ENCODE measurements around the gene DLL4.
A peak's percentile ranks its signal among the peaks of the same experiment; 100 is the strongest.

The DLL4 gene

DNA sequence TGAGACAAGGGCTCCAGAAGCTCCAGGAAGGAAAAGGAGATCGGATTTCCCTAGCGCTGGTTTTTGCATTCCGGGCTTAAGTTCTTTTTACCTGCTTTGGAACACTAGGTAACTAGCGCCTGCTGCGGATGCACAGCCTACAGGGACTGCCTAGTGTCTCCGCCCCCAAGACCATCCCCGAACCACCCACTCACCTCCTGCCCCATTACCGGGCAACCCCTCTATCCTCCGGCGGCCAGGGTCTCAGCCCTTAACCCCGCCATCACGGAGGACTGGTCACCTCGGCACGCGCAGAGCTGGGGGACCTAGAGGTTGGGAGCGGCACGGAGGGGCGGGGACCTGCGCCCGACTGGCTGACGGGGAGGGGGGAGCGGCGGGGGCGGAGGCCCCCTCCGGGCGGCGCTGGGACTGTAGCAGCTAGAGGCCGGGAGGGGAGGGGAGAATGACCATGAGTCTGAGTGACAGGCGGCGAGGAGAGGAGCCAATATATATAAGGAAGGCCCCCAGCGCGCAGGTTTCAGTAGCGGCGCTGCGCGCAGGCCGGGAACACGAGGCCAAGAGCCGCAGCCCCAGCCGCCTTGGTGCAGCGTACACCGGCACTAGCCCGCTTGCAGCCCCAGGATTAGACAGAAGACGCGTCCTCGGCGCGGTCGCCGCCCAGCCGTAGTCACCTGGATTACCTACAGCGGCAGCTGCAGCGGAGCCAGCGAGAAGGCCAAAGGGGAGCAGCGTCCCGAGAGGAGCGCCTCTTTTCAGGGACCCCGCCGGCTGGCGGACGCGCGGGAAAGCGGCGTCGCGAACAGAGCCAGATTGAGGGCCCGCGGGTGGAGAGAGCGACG, at the start of gene DLL4:
Gene DLL4 (plus strand): TSS at position 520 of the 839 bp plus-strand sequence. CDS start 329 bp downstream, outside the sequence.
- no peak for DNase-seq (ENCODE audit: low read depth in 3 of 3)

GRCh38 chr15:40879609-40880008, 49.5 kb upstream of the DLL4 start:
- no peak for DNase-seq (ENCODE audit: low read depth in 3 of 3)

DNA sequence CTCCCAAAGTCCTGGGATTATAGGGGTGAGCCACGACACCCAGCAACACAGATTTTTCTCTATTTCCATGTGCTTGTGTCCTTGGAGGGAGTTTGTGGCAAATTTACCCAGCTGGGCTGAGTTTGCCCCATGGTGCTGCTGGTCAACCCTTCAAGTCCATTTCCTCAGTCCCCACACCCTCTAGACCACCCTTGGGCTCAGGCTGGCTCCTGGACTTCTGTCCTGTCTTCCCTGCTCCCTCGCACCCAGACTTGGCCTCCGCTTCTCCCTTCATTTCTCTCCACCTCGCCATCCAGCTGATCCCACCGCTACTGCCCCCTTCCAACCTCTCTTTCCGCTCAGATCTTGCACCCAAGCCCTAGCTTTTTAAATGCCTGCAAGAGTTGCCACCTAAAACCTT, 47.8 kb upstream of the DLL4 start:
- DNase-seq (ENCODE audit: low read depth in 3 of 3), result no peak

- DNase-seq (ENCODE audit: low read depth in 3 of 3), result no peak
Measured at GRCh38 chr15:40886586-40886985, 42.6 kb upstream of the DLL4 start.

GRCh38 chr15:40889112-40889511, 40.0 kb upstream of the DLL4 start:
- DNase-seq (ENCODE audit: low read depth in 3 of 3), result no peak

DNA sequence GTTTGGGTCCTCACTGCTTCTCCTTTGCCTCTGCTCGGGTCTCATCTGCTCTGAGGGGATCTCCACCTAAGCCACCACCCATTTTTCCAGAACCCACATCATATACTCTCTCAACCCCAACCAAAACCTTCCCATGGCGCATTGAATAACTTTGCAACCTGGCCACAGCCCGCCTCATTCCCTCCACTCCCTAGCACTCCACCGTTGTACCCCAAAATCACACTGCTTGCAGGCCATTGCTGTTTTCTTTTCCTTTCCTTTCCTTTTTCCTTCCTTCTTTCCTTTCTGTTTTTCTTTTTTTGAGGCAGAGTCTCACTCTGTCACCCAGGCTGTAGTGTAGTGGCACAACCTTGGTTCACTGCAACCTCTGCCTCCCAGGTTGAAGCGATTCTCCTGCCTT, 38.0 kb upstream of the DLL4 start:
- DNase-seq (ENCODE audit: low read depth in 3 of 3), result no peak

- no peak for DNase-seq (ENCODE audit: low read depth in 3 of 3)
Measured at GRCh38 chr15:40891810-40892446, 37.2 kb upstream of the DLL4 start.

DNA sequence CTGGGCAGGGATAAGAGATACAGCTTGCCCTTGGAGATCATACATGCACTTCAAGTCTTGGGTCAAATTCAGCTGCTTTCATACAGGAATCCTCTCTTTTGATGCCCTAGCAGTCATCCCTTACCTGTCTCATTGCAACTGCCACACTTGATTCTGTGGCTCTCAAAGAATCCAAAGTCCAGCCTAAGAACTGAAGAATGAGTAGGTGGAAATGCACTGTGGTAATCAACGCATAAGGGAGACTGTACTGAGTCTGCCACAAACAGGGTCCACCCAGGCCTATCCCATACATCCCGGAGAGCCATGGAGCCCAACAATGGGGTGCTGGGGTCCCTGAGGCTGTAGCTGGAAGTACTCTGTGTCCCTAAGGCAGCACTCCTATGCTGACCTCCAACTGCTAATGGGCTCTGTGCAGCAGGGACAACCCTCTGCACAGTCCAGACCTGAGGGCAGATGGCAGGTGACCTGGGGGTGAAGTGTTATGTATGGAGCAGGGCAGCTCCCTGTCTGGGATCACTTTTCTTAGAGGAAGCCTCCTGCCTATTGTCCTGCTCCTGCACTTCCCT, 36.6 kb upstream of the DLL4 start:
- DNase-seq (ENCODE audit: low read depth in 3 of 3), result no peak

DNA sequence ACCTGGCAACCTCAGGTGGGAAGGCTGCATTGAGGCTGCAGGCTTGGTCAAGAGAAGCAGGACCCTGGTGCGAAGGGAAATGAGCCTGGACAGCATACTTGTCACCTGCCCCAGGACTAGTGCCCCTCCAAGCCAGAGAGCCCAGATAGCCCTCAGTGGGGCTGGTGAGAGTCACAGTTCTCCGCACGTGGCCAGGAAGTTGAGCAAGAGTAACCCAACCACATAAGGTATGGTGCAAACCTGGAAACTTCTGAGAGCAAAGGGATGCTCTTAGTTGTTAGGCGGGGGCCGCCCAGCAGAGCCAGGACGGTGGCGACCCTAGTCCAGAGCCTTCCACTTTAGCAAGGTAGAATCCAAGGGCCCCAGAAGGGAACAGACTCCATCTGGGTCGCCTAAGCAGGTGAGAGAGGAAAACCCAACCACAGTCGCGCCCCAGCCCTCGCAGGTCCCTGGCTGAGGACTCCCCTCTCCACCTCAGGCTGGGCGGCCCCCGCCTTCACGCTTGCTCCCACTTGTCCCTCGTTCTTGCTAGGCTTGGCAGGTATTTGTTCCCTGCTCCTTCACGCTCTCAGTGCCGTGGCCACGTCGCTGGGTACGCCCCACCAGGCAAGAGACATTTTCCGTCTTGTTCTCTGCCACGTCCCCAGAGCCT, 36.0 kb upstream of the DLL4 start:
- no peak for DNase-seq (ENCODE audit: low read depth in 3 of 3)

DNA sequence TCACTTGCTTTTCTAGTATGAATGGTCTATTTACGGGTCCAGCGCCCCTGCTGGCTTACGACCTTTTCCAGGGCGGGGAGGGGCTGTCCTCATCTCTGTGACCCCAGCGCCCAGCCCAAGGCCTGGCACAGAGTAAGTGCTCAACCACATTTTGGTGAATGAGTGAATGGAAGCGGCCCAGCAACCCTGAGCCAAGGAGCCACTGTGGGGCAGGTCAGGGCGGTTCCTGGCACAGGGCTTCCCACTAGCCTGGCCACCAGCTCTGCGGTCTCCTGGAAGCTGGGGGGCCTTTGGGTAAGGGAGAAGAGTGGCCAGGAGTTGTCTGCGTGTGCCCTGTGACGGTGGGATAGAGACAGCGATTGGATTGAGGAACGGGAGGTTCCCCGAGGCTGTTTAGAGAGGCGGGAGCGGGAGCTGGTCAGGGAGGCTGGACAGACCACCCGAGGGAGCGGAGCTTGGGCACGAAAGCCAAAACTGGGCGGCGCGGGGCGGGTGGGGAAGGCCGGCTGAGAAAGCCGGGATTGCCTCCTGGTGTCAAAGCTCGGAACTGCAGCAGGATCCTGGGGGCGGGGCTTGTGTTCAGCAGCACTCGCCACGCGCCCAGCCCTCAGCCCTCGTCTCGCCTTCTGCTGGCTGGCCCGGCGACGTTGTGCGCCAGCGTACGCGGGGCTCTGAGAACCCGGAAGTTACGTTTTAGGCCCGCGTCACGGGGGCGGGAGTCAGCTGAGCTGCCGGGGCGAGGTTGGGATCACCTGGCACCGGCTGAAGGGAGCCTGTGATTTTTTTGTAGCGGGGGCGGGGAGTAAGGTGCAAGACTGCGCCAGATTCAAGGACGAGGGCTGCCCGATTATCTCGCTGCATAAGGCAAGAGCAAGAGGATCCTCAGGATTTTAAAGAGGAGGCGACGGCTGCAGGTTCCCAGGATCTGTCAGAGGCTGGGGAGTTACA, 35.1 kb upstream of the DLL4 start, which contains the start of gene VPS18:
Gene VPS18 (plus strand): TSS at position 718 of the 948 bp plus-strand sequence. CDS start 319 bp downstream, outside the sequence.
- peak; percentile 96 to 100 (median 97) for DNase-seq (ENCODE audit: low read depth in 3 of 3)

GRCh38 chr15:40894681-40895448, 34.3 kb upstream of the DLL4 start:
- DNase-seq (ENCODE audit: low read depth in 3 of 3), result peak in 1 of 3 donors; percentile 48

DNA sequence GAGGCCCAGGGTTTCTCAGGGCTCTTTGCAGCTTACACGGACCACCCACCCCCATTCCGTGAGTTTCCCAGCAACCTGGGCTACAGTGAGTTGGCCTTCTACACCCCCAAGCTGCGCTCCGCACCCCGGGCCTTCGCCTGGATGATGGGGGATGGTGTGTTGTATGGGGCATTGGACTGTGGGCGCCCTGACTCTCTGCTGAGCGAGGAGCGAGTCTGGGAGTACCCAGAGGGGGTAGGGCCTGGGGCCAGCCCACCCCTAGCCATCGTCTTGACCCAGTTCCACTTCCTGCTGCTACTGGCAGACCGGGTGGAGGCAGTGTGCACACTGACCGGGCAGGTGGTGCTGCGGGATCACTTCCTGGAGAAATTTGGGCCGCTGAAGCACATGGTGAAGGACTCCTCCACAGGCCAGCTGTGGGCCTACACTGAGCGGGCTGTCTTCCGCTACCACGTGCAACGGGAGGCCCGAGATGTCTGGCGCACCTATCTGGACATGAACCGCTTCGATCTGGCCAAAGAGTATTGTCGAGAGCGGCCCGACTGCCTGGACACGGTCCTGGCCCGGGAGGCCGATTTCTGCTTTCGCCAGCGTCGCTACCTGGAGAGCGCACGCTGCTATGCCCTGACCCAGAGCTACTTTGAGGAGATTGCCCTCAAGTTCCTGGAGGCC, 29.5 kb upstream of the DLL4 start:
- no peak for DNase-seq (ENCODE audit: low read depth in 3 of 3)

- DNase-seq (ENCODE audit: low read depth in 3 of 3), result no peak
Measured at GRCh38 chr15:40900256-40901052, 28.7 kb upstream of the DLL4 start.

DNA sequence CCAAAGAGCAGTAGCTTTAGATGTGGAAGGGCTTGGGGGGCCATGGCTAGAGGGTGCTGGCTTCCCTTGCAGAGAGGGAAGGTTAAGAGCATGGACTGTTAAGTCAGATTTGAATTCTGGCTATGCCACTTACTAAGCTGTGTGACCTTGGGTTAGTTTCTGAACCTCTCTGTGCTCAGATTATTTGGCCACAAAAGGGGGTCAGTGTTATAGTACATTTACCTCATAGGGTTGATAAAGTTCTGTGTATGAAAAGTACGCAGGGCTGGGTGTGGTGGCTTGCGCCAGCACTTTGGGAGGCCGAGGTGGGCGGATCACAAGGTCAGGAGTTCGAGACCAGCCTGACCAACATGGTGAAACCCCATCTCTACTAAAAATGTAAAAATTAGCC, 28.1 kb upstream of the DLL4 start:
- no peak for DNase-seq (ENCODE audit: low read depth in 3 of 3)

DNA sequence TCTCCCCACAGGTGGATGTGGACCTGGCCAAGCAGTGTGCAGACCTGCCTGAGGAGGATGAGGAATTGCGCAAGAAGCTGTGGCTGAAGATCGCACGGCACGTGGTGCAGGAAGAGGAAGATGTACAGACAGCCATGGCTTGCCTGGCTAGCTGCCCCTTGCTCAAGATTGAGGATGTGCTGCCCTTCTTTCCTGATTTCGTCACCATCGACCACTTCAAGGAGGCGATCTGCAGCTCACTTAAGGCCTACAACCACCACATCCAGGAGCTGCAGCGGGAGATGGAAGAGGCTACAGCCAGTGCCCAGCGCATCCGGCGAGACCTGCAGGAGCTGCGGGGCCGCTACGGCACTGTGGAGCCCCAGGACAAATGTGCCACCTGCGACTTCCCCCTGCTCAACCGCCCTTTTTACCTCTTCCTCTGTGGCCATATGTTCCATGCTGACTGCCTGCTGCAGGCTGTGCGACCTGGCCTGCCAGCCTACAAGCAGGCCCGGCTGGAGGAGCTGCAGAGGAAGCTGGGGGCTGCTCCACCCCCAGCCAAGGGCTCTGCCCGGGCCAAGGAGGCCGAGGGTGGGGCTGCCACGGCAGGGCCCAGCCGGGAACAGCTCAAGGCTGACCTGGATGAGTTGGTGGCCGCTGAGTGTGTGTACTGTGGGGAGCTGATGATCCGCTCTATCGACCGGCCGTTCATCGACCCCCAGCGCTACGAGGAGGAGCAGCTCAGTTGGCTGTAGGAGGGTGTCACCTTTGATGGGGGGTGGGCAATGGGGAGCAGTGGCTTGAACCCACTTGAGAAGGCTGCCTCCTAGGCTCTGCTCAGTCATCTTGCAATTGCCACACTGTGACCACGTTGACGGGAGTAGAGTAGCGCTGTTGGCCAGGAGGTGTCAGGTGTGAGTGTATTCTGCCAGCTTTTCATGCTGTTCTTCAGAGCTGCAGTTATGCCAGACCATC, 26.3 kb upstream of the DLL4 start:
- no peak for DNase-seq (ENCODE audit: low read depth in 3 of 3)

DNA sequence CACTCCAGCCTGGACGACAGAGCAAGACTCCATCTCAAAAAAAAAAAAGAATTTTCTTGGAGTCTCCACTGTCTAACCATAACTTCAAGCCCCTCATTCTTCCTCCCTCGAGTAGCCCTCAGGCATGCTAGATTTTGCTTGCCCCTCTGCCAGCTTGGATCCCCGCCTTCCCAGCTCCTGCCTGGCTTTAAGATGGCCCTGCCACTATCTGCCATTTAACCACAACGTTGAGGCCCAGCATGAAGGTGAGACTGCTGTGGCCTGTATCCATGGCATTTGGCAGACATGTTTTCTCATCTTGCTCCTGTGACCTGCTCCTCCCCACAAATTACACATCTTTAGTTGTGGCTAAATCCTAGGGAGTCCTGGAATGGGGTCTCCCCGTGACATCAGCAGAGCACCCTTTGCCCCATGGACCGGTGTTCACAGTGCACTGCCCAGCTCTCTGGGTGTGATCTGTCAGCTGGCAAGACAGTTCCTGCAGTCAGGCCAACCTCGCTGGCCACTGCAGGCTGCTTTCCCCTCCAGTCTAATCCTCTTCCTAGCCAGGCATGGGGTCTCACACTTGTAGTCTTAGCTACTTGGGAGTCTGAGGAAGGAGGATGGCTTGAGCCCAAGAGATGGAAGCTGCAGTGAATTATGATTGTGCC, 24.5 kb upstream of the DLL4 start:
- DNase-seq (ENCODE audit: low read depth in 3 of 3), result no peak
